Bone marrow (tissue), 2 donors: ENCODE measurements around the gene MEIS2.

Experiments
- DNase-seq, 2 donors: peaks; one replicate each; lab custom pipeline; 2025; lab: John Stamatoyannopoulos, UW

MEIS2 gene

GRCh38 chr15:36877796-36878683, 222.3 kb downstream of the MEIS2 start:
- DNase-seq: no peak

- DNase-seq: no peak
Measured at GRCh38 chr15:36877294-36877693, 223.1 kb downstream of the MEIS2 start.

DNA sequence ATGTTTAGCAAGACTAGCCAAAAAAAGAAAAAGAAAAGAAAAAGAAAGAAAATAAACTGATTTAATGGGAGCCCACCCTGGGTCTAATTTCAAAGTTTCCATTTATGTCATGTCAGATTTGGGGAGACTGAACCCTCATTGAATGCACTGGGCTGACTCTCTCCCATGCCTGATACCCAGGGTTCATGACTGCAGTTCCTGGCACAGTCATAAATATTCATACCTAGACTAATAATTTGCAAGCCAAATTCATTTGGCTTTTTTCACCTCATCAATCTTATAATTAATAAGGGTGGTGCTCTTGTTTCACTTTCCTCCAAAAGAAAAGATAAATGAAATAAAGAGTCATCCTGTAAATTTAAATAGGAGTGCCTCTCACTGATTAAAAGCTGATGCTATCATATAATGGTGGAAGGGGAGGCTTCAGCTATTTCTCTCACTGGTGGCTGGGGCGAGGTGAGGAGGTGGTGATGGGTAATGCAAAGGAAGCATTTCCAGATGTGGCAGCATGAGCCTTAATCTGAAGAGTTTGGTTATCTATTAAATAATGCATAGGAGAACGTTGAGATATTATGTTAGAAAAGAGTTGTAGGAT, 224.5 kb downstream of the MEIS2 start:
- no peak for DNase-seq

DNA sequence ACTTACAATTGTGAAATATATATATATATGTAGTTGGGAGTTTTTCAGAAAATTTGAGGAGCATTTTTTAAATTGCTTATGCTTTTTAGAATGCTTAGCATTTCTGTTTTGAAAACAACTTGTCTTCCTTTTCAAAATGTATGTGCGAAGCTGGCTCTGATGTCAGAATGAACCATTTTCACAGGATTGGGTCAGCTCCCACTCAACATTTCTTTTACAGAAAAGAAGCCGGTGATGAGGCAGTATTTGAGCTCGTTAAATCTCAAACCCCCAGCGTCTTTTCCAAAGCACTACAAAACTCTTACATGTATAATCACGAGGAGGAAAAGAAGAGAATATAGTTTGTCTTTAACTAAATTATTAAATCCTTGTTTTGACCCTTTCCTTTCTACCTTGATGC, 225.4 kb downstream of the MEIS2 start:
- no peak for DNase-seq

DNA sequence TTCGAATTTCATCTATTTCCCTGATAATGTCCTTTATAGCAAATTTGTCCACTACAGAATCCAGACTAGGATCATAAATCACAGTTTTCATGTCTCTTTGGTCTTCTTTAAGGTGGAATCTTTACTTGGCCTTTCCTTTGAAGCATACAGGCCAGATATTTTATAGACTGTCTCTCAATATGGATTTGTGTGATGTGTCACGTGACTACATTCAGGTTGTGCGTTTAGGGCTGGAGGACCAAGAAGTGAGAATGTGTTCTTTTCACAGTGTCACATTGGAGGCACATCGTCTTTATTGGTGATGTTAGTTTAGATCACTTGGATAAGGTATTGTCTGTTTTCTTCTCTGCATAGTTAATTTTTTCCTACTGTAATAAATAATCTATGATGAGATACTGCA, 232.9 kb downstream of the MEIS2 start:
- DNase-seq: no peak

DNA sequence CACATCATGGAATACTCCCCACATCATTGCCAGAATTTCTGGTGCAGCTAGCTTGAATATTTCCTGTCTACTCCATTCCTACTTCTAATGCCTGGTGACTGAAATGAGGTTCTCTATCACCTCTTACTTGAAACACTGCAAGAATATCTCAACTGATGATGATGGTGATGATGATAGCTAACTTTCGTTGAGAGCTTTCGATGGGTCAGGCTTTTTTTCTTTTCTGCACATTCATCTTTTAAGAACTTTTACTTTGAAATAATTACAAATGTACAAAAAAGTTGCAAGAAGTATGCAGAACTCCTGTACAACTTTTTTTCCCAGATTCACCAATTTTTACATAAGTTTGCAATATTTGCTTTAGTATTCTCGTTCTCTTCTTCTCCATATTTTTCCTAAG, 233.5 kb downstream of the MEIS2 start:
- no peak for DNase-seq

- DNase-seq: no peak
Measured at GRCh38 chr15:36863570-36863969, 236.8 kb downstream of the MEIS2 start.

DNA sequence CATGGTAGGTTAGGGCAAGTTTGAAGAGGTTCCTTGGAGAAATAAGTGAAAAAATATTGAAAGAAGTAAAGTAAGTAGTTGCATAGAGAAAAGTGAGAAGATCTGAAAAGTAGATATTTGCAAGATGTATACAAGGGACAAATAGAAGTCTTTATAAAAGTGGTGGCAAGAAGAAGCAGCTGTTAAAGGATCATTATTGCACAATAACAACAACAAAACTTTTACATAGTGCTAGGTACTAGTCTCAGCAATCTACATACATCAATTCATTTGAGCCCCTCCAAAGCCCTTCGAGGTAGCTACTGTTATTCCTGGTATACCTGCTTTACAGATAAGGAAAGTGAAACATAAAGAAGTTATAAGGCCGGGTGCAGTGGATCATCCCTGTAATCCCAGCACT, 239.6 kb downstream of the MEIS2 start:
- no peak for DNase-seq

DNA sequence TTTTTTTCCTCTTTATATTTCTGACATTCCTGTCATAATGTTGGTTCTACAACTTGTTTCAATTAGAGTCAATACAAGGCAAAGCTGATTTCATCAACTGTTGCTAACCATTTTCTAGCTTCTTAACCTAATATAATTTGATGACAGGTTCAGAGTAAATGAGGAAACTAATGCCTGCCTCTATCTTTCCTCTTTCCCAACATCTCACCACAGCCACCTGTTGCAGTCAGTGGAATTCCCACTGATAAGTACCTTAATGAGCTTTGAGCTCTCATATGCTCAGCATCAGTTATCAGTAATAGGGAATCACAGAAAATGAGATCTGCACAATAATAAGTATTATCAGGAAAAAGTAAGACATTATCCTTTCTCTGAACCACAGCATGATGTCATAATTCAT, 241.9 kb downstream of the MEIS2 start:
- DNase-seq: no peak

- DNase-seq: no peak
Measured at GRCh38 chr15:36856339-36856973, 243.9 kb downstream of the MEIS2 start.

DNA sequence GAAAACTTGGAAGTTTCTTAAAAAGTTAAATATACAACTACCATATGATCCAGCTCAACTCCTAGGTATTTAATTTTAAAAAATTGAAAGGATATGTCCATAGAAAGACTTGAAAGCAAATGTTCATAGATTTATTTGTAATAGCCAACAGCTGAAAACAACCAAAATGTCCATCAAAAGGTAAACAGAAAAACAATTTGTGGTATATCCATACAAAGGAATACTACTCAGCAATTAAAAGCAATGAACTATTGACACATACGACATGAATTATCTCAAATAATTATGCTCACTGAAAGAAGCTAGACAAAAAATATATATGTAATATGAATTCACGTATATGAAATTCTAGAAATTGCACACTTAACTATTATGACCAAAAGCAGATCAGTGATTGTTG, 249.5 kb downstream of the MEIS2 start:
- no peak for DNase-seq

DNA sequence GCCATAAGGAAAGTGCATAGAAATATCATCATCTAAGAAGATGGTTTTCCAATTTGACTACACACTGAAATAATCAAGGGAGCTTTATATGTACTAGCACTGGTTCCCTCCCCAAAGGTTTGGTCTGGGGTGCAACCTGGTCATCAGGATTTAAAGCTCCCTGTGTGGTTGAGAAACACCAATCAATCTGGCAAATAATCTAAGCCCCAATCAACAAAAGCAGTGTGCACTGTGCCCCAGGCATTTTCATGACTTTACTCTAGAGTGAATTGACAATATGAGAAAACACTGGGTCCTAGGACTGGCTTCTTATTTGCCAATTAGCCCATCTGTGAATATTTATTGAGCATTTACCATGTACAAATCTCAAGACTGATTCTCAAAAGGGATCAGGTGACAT, 255.1 kb downstream of the MEIS2 start:
- DNase-seq: no peak

- DNase-seq: no peak
Measured at GRCh38 chr15:36844534-36844998, 255.8 kb downstream of the MEIS2 start.

- no peak for DNase-seq
Measured at GRCh38 chr15:36843822-36844221, 256.5 kb downstream of the MEIS2 start.

GRCh38 chr15:36841193-36841592, 259.2 kb downstream of the MEIS2 start:
- DNase-seq: no peak
